ENCODE data around the gene ARHGAP25.
"Not testable (repeated sequence)": the region's sequence is repeated elsewhere in the genome, so short reads cannot be mapped to it uniquely, and the experiment has no call there.

ARHGAP25 gene

DNA sequence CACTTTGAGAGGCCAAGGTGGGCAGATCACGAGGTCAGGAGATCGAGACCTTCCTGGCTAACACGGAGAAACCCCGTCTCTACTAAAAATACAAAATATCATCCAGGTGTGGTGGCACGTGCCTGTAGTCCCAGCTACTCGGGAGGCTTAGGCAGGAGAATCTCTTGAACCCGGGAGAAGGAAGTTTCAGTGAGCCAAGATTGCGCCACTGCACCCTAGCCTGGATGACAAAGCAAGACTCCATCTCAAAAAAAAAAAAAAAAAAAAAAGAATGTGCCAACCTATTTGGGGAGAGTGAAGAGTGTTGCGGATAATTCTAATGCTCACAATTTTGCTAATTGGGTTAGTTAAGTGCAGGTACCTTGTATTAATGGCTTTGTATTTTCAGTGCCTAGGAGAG is 67.5 kb downstream of the ARHGAP25 start:
- DNase-seq = not testable (repeated sequence)

DNA sequence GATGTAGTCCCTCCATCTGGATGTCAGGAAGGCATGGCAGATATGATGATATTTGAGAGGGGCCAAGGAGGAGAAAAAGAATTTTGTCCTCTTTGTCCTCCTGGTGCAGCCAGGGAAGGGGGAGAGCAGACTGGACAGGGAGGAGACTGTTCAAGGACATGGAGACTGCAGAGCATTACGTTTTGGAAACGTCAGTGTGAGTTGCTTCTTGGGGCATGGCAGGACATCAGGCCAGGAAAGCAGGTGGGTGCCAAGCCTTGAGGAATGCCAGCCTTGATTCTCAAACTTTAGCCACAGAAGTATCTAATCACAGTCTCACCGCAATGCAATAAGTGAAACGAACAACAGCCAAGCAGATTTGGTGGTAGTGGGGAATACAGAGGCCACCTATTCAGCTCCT is 70.4 kb downstream of the ARHGAP25 start:
- DNase-seq = no peak

DNA sequence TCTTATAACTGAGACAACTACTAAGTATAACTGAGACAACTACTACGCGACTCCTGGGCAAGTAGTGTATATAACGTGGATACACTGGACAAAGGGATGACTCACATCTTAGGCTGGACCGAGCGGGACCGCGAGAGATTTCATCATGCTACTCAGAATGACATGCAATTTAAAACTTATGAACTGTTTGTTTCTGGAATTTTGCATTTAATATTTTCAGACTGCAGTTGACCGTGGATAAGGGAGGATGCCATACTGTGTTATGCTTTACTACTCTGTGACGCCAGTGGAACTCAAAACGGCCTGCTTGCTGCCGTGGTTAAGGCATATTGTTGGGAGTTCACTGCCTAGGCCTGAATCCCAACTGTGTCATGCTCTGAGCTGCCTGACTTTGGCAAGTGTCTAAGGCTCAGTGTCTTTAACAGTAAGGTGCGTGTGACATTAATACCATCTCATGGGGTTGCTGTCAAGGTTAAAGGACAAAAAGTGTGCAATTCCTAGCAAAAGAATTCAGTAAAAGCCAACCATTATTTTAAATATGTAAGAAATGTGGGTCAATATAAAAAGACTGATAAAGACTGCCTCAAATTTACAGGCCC is 72.0 kb downstream of the ARHGAP25 start:
- DNase-seq = no peak

DNA sequence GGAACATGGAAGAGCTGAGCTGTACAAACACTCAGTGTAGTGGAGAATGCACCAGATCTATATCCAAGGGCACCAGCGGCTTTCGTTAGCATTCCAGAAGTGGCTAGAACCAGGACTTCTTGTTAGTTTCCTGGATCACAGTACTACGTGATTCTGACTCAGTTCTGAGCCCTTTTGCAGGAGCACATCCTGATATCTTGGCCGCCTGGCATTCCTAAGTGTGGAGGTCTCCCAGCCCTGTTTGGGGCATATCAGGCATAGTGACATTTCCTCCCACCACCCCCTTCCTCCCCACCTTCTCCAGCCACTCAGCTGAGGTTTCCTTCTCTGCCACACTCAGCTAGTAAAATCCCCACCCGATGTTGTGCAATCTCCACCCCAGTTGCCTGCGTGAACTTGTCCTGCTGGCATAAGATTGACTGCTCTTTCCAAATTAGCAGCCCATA is 73.2 kb downstream of the ARHGAP25 start:
- DNase-seq = no peak

DNA sequence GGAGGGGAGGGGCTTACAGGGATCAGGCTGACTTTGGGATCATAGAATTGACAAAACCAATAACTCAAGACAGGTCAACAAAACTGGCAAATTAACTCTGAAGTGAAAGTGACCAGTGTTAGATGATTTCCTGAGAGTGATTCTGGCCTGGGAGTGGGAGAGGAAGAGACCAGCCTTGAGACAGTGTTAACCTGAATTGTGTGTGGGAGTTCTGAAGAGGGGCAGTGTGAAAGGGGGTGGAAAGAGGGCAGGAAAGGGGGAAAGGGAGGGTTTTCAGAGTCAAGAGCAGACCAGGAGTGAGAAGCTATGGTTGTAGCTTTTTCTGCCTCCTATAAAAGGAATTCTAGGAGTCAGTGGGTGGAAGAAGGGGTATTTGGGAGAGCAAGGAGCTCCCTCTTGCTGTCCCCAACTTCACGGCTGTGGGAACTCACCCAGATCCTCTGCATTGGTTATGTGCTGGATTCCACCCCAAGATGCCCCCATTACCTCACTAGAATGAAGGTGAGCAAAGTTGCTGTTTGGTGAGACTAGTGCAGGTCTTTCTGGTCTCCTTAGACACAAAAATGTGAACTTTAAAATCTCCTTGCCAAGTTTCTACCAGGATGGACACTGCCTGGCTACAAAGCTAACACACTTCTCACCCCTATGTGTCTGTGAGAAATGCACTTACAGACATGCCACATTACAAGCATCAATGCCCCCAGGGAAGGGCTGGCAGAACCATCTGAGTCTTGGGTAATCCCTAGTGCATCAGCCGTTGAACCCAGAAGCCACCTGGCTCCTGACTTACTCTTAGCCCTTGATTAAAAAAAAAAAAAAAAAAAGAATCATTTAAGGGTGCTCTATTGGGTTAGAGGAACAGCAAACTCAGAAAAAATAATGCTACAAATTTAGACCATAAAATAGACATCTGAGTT is 75.0 kb downstream of the ARHGAP25 start:
- no peak for DNase-seq

DNA sequence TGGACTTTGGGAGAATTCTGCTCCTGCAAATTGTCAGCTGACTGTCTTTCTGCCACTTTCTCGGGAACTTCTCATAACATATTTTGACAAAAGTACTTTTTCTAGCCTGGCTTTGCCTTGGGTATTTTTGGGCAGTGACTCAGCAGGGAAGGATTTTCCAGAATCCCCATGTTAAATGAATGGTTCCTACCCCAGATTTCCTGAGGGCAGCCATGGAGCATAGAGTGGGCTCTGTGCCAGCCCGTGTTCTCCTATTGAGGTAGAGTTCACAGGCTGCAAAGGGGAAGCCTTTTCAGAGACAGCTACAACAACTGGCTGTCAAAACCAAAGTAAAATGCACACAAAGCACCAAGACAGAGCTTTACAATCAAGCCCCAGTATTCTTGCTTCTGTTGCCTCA is 76.8 kb downstream of the ARHGAP25 start:
- DNase-seq = no peak

DNA sequence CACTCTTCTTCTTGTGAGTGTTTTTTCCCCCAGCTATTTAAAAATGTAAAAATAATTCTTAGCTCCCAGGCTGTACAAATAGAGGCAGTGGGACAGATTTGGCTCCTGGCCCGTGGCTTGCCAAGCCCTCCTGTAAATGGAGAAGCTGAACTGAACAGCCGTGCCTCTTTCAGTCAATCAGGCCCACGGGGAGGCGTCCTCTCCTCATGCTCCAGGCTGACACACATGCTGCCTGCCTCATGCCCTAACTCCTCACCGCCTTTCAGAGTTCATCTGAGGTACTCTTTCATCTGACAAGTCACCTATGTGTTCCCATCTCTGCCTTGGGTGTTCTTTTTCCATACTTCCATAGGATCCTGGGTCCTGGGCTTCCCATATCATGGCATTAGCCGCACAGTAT is 77.6 kb downstream of the ARHGAP25 start:
- DNase-seq = no peak

DNA sequence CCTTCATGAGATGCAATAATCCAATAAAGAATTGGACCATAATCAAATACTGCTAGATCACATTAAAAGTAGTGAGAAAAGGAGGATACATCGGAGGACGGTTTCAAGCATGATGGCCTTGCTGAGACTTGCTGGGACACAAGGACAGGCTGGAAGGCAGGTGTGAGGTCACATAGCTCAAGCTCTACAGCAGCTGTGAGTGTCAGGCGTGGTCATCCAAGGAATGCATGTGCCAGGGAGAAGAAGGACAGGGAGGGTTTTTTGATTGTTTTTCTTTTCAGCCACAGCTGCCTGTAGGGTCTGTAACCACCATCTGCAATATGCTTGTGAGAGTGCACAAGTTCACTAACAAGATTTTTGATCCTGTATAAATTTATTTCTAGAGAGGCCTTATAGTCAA is 79.0 kb downstream of the ARHGAP25 start:
- no peak for DNase-seq

DNA sequence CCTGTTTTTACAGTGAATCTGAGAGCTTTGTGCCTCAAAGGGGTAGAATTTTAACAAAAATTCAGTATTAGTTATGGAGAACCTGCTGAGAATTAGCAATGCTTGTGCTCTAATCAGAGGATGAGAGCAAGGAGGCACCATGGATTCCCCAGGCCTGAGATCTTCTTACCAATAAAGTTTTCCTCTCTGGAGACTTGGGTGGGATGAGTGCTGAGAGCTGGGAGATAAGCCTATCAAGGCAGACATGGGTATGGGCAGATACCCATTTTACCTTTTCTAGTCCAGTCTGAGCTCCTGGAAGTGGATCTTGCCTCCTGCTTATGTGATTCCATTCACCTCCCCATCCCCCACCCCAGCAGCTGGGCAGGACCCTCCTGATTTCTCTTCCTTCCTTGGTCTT is 82.7 kb downstream of the ARHGAP25 start:
- DNase-seq = no peak

DNA sequence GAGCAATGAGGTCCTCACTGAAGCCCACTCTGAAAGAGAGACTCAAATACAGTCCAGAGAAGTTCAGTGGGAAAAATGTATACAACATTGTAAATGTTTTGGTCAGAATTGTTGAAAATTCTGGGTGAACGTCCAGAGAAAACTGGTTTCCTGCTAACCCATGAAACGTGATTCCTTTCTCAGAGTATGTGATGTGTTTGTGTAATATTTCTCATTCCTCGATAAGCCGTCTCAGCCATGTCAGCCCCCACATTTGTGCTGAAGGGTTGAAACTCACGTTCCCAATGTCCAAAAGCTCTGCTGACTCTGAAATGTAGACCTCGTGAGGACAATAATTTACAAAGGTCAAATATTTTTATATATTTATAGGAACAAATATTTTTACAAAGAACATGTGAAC is 84.9 kb downstream of the ARHGAP25 start:
- DNase-seq = no peak

DNA sequence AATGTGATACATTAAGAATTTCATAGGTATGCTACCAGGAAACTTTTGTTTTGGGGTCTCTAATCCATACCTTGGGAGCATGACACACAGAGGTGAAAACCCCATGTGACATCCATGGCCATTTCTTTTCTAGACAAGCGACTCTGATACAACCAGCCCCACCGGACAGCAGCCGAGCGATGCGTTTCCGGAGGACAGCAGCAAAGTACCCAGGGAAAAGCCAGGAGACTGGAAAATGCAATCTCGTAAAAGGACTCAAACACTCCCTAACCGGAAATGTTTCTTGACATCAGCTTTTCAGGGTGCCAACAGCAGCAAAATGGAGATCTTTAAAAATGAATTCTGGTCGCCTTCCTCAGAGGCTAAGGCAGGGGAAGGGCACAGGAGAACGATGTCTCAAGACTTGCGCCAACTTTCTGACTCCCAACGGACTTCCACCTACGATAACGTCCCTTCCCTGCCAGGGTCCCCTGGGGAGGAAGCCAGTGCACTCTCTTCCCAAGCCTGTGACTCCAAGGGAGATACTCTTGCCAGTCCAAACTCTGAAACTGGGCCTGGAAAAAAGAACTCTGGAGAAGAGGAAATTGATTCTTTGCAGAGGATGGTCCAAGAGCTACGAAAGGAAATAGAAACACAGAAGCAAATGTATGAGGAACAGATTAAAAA is 87.7 kb downstream of the ARHGAP25 start:
- DNase-seq = no peak

DNA sequence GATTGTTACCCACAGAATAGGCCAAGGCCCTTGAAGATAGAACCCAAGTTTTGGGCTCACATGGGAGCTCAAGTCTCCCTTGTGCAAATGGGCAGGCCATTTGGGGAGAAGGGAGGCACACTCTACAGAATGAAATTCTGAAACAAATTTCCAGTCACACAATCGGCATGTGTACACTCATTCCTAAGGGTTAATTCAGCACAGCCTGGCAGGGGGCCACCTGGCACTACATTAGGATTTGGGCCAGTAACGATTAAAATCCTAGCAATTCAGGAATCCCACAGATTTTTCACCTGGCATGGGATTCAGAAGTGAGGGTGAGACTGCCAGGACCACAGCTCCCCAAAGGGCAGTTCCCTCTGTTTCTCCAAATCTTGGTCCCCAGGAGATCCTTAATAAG is 90.2 kb downstream of the ARHGAP25 start:
- DNase-seq = no peak

DNA sequence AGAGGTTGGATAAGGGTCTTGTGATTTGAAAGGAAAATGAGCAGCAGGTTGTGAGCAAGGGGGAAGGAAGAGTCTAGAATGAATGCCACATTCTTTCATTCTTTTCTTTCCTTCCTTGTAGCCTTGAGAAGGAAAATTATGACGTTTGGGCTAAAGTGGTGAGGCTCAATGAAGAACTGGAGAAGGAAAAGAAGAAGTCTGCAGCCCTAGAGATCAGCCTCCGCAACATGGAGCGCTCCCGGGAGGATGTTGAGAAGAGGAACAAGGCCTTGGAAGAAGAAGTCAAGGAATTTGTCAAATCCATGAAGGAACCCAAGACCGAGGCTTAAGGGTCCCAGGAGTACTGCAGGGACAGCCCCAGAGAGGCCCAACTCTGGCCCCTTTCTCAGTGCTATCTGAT is 91.3 kb downstream of the ARHGAP25 start:
- no peak for DNase-seq

DNA sequence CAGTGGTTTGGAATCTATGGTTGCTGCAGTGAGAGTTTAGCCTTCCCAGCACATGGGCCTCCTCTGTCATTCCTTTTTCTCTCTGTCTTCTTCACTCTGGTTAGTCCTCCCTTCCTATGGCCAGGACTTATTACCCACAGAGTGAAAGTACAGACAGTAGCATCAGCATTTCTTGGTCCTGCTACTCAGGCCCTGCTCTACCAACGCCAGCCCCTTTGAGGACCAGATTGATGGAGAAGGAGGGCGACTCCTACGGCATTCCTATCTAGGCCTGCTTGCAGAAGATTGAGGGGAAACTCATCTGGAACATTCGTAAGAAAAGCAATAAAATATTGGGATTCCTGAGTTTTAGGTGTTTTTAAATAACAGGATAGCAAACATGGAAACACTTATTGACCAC is 93.1 kb downstream of the ARHGAP25 start:
- DNase-seq = no peak

DNA sequence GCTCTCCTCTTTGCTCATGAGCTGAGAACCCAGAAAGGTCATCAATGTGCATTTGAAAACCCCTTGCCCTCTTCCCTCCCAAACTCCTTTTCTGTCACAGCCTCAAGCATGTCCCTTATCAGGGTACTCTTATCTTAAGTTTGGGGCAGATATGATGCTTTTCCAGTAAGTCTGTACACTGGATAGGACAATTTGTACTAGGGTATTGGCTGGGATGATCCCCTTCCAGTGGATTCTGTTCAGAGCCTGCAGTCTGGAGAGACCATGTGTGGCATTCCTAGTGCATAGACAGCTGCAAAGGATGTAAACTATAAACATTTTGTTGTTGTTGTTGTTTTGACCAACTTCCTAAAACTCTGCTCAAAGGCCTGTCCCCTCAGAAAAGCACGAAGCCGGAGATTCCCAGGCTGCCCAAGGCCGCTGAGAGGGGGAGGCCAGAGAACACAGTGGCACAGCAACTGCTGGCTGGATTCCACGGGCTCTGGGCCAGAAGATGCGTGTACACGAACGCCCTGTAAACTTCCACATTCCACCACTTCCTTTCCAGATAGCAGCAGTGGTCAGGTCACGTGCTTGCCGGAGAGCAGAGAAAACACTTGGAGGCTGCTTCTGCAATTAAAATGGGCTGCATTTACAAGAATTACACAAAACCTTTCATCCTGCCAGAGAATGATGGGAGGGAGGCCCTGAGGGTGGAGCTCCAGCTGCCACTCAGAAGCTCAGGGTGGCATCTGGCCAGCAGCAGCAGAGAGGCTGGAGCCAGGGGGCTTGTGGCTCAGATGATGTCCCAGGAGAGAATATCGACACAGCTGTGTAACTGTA is 94.5 kb downstream of the ARHGAP25 start:
- peak; percentile 31 for DNase-seq

DNA sequence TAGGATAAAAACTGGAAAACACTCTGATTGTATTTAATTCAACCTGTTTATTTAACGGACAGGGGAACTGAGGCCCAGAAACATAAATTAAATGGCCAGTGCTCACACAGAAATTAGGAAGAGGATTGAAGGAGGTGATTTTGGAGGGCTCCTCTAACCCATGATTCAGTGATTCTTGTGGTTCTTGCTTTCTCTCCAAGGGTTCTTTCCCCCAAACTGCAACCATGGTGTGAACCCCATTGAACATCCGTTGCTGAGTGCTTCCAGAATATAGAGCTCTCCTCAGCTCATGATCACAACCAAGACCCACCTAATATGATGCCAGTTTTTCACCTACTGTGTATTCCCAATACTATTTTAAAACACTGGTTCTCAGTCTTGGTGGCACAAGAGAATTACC is 95.1 kb downstream of the ARHGAP25 start:
- DNase-seq = no peak

DNA sequence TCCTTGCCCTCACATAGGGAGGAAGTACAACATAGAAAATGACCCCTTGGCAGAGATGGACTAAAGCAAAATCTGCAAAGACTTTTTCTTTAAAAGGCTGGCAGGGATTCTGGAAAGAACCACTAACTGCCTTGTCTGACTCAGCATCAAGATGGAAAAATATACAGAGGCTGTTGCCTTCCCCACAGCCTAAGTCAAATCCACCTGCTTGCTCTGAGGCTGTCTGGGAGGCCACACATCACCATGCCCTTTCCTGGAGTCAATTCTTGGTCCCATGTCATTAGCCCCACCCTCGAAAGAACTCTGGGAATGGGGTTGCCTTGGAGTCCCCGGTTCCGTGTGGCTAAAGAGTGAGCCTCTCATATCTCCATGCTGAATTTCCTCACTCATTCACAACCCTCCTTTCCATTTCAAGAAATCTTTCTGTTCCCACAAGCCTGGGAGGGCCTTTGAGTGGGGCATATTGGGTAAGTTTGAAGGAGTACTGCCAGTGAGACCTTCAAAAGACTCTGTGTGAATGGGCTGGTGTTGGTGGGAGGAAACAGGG is 97.1 kb downstream of the ARHGAP25 start:
- no peak for DNase-seq

DNA sequence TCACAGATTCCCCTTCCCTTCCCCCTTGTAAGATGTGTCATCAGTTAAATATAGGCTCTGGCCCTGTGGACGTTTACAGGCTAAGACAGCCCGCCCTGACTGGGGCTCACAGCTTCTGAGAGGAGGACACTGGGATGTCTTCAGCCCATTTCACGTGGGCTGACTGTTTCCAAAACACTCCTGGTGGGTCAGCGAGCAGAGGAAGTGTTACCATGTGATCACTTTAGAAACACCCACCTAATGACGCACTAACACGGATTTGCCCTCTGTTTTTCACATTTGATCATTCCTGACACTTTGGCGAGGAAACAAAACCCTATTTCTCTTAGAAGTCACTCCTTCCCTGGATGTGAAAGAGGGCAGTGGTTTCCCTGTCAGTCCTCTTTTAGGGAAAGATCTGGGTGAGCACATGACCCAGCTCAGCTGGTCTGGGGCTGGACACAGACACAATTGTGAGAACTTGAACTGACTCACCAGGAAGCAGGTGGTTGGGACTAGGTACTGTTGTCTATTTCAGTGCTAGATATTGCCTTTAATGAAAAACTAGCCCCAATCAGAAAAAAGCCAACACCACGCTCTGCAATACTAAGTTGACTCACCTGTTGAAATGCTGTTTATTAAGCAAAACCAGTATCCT is 97.7 kb downstream of the ARHGAP25 start:
- DNase-seq = no peak

DNA sequence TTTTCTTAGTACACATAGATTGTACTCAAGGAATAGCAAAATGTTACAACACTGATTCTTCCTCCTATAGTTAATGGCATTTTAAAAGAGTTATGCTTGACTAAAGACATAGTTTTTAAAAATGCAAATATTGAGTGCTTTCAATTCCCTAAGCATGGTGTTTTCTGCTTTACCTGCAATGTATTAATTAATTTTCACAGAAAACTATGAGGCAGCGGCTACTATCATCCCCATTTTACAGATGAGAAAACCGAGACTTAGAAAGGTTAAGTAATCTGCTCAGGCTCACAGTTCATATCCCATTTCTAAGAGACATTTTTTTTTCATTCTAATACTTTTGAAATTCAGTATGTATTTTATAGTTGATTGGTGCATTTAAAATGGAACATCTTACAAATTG is 98.6 kb downstream of the ARHGAP25 start:
- DNase-seq = no peak

DNA sequence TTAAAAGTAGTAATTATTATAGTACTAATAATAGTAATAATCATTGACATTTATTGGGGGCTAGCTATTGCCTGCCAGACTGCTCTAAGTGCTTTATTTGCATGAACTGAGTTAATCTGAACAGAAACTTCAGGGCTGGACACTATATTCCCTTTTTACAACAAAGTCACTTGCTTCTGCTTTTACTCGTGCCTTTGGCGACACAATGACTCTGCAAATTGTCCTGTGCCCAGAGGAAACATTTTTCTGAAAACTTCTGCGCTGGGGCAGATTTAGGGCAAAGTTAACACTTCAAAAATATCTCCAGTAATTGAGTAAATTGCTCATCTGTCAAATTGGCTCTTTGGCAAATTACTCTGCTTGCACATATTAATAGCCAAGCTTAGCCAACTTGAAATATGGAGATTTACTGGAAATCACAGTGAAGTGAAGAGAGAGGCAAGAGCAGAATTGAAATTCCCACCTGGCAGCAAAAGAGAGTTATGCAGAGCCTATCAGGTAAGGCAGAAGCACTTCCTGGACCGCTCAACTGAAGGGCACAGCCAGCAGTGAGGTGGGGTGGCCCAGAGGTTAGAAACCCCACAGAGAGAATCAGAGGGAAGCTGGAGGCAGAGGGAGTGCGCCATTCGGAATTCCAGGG is 100.2 kb downstream of the ARHGAP25 start:
- DNase-seq = no peak

DNA sequence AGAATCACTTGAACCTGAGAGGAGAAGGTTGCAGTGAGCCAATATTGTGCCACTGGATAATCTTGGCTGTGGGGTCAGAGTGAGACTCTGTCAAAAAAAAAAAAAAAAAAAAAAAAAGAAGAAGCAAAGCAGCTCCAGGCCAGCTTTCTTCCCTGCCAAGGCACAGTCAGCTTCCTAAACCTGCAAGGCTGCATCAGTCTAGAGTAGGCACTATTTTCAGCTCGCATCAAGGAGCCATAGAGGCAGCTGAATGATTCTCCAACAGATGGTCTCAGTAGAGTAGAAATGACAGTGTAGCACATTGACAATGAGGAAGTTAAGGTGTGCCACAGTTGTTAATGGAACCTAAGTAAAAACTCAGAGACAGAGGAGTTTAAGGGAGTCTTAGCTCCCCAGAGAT is 101.0 kb downstream of the ARHGAP25 start:
- DNase-seq = no peak
